Liver (tissue), 9 donors: ENCODE results near the gene EPB41L4A. TPM values are rescaled to one million over a fixed set of nuclear protein-coding genes. Genes with fewer than 3 reads are reported as not detected.

Source experiments
- DNase-seq: peaks from one replicate; pipeline ENCODE4 v3.0.0-alpha.2; 2017; ENCODE audit warnings: low spot score
- H3K27ac ChIP-seq, 2 donors: one replicate each; pipeline ENCODE4 v1.7.0; 2013; ENCODE audit warnings: inconsistent platforms in 2 of 2, low read length in 2 of 2, control low read depth in 1 of 2, low read depth in 1 of 2, mild to moderate bottlenecking in 1 of 2
- H3K27me3 ChIP-seq, 4 donors: one replicate each; pipeline versions ENCODE4 v1.6.1 to v1.7.0; 2013; ENCODE audit warnings: low read length in 3 of 4, inconsistent platforms in 1 of 4, mild to moderate bottlenecking in 1 of 4, moderate library complexity in 1 of 4; ENCODE audit not compliant: control insufficient read depth in 4 of 4, insufficient read depth in 4 of 4
- H3K36me3 ChIP-seq, 4 donors: one replicate each; pipeline versions ENCODE4 v1.6.1 to v1.7.0; 2013; ENCODE audit warnings: low read length in 3 of 4, mild to moderate bottlenecking in 3 of 4, low read depth in 1 of 4, moderate library complexity in 1 of 4; ENCODE audit not compliant: control insufficient read depth in 4 of 4, insufficient read depth in 3 of 4
- H3K4me1 ChIP-seq, 4 donors: one replicate each; pipeline versions ENCODE4 v1.6.1 to v1.7.0; 2013; ENCODE audit warnings: low read length in 3 of 4, mild to moderate bottlenecking in 3 of 4, moderate library complexity in 1 of 4; ENCODE audit not compliant: control insufficient read depth in 4 of 4, insufficient read depth in 4 of 4
- H3K4me3 ChIP-seq, 3 donors: one replicate each; pipeline versions ENCODE4 v1.6.1 to v1.7.0; 2013; ENCODE audit warnings: low read length in 3 of 3, control low read depth in 1 of 3, low read depth in 1 of 3, mild to moderate bottlenecking in 1 of 3
- H3K9ac ChIP-seq, 2 donors: one replicate each; pipeline ENCODE4 v1.7.0; 2013; ENCODE audit warnings: low read length in 2 of 2, mild to moderate bottlenecking in 2 of 2, moderate library complexity in 2 of 2, control low read depth in 1 of 2, low read depth in 1 of 2
- H3K9me3 ChIP-seq, 4 donors: one replicate each; pipeline versions ENCODE4 v1.6.1 to v1.7.0; 2013; ENCODE audit warnings: low read length in 3 of 4; ENCODE audit not compliant: control insufficient read depth in 4 of 4
- EGR1 ChIP-seq, 2 donors: IDR thresholded peaks; 2 replicates each; pipeline ENCODE4 v1.6.1; 2016 to 2018; ENCODE audit warnings: antibody characterized with exemption in 2 of 2, low read depth in 2 of 2
- FOXA1 ChIP-seq: IDR thresholded peaks from 2 replicates; pipeline ENCODE4 v1.6.1; 2016; ENCODE audit warnings: antibody characterized with exemption
- FOXA2 ChIP-seq: IDR thresholded peaks from 2 replicates; pipeline ENCODE4 v1.6.1; 2016; ENCODE audit warnings: antibody characterized with exemption
- GABPA ChIP-seq, 2 donors: IDR thresholded peaks in 1 of 2; conservative IDR thresholded peaks in 1 of 2; 2 replicates each; pipeline ENCODE4 v1.6.1; 2016; ENCODE audit warnings: antibody characterized with exemption in 2 of 2, mild to moderate bottlenecking in 1 of 2, moderate library complexity in 1 of 2
- JUND ChIP-seq, 2 donors: IDR thresholded peaks; 2 replicates each; pipeline ENCODE4 v1.6.1; 2016; ENCODE audit warnings: antibody characterized with exemption in 2 of 2
- RAD21 ChIP-seq, 2 donors: IDR thresholded peaks; 2 replicates each; pipeline ENCODE4 v1.6.1; 2016; ENCODE audit warnings: antibody characterized with exemption in 2 of 2, mild to moderate bottlenecking in 2 of 2
- SP1 ChIP-seq: IDR thresholded peaks from 2 replicates; pipeline ENCODE4 v1.6.1; 2018; ENCODE audit warnings: antibody characterized with exemption, mild to moderate bottlenecking
- whole genome bisulfite sequencing: extraction: QIAGEN DNeasy Blood & Tissue Kit; methylation state at CpG from one replicate; pipeline ENCODE4 v1.1.7; 2013; 5-methylcytosine and 5-hydroxymethylcytosine counted together
- polyA plus RNA-seq, 2 donors: library from polyadenylated mRNA; stranded (reverse) in 1 of 2; unstranded in 1 of 2; fragments of 200-250 nt in 1 of 2; fragments of >200 nt in 1 of 2; fragmentation: Nextera tagmentation in 1 of 2; extraction: Ambion mirVana in 1 of 2; gene quantifications; one replicate each; pipeline versions ENCODE4 v1.2.1 to v1.2.3, GENCODE V29; 2013 to 2015
- total RNA-seq, 2 donors: library from RNA; depleted of rRNA; stranded (reverse); fragments of >200 nt; gene quantifications; one replicate each; pipeline ENCODE4 v1.2.3, GENCODE V29; 2014
- TF ChIP-seq, protein P1 (sequence below): IDR thresholded peaks from 2 replicates; pipeline ENCODE4 v1.6.1; 2016; ENCODE audit warnings: antibody characterized with exemption
- TF ChIP-seq, protein P2 (sequence below): IDR thresholded peaks from 2 replicates; pipeline ENCODE4 v1.6.1; 2016; ENCODE audit warnings: antibody characterized with exemption
- TF ChIP-seq, protein P3 (sequence below): IDR thresholded peaks from 2 replicates; pipeline ENCODE4 v1.6.1; 2016; ENCODE audit warnings: antibody characterized with exemption
- TF ChIP-seq, protein P4 (sequence below): IDR thresholded peaks from 2 replicates; pipeline ENCODE4 v1.6.1; 2016; ENCODE audit warnings: antibody characterized with exemption, mild to moderate bottlenecking
- donor health status: healthy.
- donor health status: healthy.
- donor health status: healthy.
- donor health status: healthy.
- donor health status: healthy.

EPB41L4A gene
- total and polyA plus RNA-seq, 4 donors = 1.1 to 8.0 (median 3.9) TPM

DNA sequence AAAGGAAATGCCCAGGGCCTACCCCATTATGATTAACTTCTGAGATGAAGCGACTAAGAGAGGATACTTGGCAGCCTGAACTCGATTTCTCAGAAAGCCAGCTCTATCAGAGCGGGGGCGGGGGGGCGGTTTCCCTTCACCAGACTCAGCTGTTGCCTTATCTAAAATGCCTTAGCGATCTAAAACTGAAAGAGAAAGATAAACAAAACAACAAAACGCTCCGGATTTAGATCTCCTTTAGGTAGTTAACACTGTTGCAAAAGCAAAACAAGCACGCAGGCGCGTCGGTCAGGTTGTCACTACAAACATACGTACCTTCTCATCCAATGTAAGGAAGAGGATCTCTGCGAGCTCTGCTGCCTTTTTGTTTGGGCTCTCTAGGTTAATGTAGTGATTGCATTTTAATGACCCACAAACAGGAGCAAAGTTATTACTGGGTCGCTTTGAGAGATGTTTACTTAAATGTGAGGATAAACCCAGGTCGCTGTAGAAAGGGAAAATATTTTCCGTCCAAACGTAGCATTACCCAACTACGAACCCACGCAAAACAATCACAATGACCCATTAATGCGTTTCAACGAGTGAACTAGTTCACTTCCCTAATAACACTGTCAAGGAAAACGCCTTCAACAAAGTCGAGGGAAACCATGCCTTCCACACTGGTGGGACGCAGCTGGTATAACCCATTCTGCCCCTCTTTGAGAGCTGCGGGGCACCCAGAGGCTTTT, 982 bp downstream of the EPB41L4A start:
- H3K36me3 ChIP-seq = no peaks in the 10 kb centered on the region
- H3K9ac ChIP-seq = peak overlapping the region in 1 of 2 donors; percentile 12
- 1% methylated on average over 26 of the region's 26 CpGs for WGBS
- no peaks in the 10 kb centered on the region for H3K9me3 ChIP-seq
- H3K4me1 ChIP-seq = peaks cover 9 to 23% (median 19%) of the 10 kb centered on the region in 4 donors
- H3K27me3 ChIP-seq = peaks cover 0 to 9% (median 3%) of the 10 kb centered on the region in 4 donors
- peak overlapping the region; percentile 60 to 61 for H3K27ac ChIP-seq
- no peak for TF ChIP-seq RAD21 (IDR thresholded peaks at IDR 0.05)
- TF ChIP-seq EGR1 (IDR thresholded peaks at IDR 0.05; ENCODE audit: low read depth in 2 of 2) = peak in 1 of 2 donors; percentile 77
- peak; percentile 57 for DNase-seq
- H3K4me3 ChIP-seq = peak overlapping the region; percentile 56 to 79 (median 59)

DNA sequence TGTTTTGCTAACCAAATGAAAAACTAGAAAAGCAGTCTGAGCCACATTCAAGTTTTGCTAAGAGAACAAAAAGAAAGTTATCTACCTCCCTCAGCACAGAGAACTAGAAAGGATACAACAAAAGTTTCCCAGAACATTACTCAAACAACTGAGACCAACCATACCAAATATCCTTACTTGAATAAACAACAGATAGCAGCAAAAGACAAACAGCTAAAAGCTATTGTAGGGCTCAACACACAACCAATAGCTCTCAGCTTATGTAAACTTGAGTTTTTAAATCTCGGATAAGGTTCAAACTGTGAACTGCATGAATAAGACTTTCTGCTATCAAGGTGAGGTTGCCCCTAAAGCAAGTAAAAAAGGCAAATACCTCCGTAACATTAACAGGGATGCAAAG, 3.5 kb downstream of the EPB41L4A start:
- Histone ChIP-seq H3K4me3 (no peak overlapping the region), H3K4me1 (peaks cover 9 to 23% (median 19%) of the 10 kb centered on the region in 4 donors), H3K27me3 (peaks cover 0 to 9% (median 3%) of the 10 kb centered on the region in 4 donors), H3K36me3 (no peaks in the 10 kb centered on the region), H3K27ac (no peak overlapping the region), H3K9ac (no peak overlapping the region), H3K9me3 (no peaks in the 10 kb centered on the region)
- no peak for DNase-seq
- 63% methylated on average over 2 of the region's 2 CpGs for WGBS
- TF ChIP-seq RAD21 (IDR thresholded peaks at IDR 0.05) = no peak
- TF ChIP-seq, protein P1, sequence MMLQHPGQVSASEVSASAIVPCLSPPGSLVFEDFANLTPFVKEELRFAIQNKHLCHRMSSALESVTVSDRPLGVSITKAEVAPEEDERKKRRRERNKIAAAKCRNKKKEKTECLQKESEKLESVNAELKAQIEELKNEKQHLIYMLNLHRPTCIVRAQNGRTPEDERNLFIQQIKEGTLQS = no peak
- TF ChIP-seq, protein P2, sequence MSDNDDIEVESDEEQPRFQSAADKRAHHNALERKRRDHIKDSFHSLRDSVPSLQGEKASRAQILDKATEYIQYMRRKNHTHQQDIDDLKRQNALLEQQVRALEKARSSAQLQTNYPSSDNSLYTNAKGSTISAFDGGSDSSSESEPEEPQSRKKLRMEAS = no peak
- TF ChIP-seq, protein P3, sequence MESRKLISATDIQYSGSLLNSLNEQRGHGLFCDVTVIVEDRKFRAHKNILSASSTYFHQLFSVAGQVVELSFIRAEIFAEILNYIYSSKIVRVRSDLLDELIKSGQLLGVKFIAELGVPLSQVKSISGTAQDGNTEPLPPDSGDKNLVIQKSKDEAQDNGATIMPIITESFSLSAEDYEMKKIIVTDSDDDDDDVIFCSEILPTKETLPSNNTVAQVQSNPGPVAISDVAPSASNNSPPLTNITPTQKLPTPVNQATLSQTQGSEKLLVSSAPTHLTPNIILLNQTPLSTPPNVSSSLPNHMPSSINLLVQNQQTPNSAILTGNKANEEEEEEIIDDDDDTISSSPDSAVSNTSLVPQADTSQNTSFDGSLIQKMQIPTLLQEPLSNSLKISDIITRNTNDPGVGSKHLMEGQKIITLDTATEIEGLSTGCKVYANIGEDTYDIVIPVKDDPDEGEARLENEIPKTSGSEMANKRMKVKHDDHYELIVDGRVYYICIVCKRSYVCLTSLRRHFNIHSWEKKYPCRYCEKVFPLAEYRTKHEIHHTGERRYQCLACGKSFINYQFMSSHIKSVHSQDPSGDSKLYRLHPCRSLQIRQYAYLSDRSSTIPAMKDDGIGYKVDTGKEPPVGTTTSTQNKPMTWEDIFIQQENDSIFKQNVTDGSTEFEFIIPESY = no peak
- no peak for TF ChIP-seq FOXA2
- no peak for TF ChIP-seq SP1
- TF ChIP-seq FOXA1 = no peak
- TF ChIP-seq, protein P4, sequence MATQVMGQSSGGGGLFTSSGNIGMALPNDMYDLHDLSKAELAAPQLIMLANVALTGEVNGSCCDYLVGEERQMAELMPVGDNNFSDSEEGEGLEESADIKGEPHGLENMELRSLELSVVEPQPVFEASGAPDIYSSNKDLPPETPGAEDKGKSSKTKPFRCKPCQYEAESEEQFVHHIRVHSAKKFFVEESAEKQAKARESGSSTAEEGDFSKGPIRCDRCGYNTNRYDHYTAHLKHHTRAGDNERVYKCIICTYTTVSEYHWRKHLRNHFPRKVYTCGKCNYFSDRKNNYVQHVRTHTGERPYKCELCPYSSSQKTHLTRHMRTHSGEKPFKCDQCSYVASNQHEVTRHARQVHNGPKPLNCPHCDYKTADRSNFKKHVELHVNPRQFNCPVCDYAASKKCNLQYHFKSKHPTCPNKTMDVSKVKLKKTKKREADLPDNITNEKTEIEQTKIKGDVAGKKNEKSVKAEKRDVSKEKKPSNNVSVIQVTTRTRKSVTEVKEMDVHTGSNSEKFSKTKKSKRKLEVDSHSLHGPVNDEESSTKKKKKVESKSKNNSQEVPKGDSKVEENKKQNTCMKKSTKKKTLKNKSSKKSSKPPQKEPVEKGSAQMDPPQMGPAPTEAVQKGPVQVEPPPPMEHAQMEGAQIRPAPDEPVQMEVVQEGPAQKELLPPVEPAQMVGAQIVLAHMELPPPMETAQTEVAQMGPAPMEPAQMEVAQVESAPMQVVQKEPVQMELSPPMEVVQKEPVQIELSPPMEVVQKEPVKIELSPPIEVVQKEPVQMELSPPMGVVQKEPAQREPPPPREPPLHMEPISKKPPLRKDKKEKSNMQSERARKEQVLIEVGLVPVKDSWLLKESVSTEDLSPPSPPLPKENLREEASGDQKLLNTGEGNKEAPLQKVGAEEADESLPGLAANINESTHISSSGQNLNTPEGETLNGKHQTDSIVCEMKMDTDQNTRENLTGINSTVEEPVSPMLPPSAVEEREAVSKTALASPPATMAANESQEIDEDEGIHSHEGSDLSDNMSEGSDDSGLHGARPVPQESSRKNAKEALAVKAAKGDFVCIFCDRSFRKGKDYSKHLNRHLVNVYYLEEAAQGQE = no peak
- TF ChIP-seq JUND (IDR thresholded peaks at IDR 0.05) = no peak
- TF ChIP-seq GABPA (IDR thresholded peaks at IDR 0.05 in 1 of 2, conservative IDR thresholded peaks at IDR 0.05 in 1 of 2) = no peak
